Subcutaneous adipose tissue (tissue), 4 donors: Measurements from ENCODE around the gene KSR2. TPM values are rescaled to one million over a fixed set of nuclear protein-coding genes. Genes with fewer than 3 reads are reported as not detected.

Experiments used
- CTCF ChIP-seq: fragments of 450-650 bp; IDR thresholded peaks from one replicate; pipeline ENCODE4 v1.5.1; 2016; ENCODE audit warnings: low read depth, mild to moderate bottlenecking, control low read depth, antibody characterized with exemption, moderate library complexity
- total RNA-seq, 4 donors: library from RNA; depleted of rRNA; stranded (reverse); fragments of >200 nt; gene quantifications; one replicate each; pipeline ENCODE4 v1.1.0, GENCODE V29; 2016

The KSR2 gene
- total RNA-seq, 4 donors from 2014 or later: under 0.01 TPM; not detected in 1

DNA sequence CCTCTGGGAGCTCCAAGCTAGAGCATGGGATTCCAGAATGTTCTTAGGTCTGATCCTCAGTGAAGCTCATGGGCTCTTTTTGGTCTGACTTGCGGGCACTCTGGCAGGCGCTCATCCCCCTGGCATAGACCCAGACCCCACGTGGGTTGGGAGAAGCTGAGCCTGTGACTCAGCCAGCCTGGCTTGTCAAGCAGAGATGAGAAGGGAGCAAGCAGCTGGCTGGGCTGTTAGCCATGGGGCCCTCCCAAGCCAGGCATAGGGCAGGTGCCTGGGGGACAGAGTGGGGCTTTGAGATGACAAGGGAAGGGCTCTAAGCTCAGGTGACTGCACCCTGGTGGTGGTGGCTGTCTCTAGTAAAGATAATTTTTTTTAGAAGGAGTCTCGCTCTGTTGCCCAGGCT lies 527.0 kb downstream of the KSR2 start:
- TF ChIP-seq CTCF: no peak

DNA sequence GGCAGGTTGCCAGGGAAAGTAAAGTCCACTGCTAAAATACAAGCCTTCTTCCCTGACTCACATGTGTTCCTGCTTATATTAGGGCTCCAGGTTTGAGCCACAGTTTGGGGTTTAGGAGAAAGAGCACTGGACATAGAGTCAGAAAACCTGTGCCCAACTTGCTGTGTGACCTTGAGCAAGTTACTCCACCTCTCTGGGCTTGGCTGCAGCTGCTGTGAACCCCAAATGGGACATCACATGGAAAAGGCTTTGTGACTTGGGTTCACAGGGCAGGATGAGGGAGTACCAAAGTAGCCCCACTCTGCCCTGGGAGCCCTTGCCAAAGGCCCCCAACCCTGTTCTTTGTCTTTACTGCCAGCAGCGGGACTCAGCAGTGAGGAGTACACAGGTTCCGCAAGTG lies 528.4 kb downstream of the KSR2 start:
- TF ChIP-seq CTCF: no peak

DNA sequence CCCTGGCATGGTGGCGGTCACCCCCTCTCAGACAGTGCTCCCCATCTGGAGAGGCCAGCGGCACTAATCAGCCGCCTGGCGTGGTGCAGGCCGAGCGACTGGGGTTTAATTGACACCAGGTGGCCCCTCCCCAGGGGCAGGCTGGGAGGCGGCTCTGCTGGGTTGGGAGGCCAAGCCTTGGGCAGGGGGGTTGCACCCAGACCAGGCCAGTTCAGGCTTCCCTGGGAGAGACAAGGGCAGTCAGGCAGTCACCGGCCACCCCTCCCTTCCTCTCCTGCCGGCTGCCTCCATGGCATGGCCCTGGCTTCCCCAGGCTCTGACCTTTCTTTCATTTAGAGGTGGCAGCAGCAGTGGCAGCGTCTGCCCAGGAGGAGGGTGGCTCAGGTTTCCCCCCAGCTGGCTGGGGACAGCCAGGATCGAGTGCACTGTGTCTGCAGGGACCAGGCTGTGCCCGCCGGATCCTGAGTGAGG lies 529.2 kb downstream of the KSR2 start:
- TF ChIP-seq CTCF: no peak

DNA sequence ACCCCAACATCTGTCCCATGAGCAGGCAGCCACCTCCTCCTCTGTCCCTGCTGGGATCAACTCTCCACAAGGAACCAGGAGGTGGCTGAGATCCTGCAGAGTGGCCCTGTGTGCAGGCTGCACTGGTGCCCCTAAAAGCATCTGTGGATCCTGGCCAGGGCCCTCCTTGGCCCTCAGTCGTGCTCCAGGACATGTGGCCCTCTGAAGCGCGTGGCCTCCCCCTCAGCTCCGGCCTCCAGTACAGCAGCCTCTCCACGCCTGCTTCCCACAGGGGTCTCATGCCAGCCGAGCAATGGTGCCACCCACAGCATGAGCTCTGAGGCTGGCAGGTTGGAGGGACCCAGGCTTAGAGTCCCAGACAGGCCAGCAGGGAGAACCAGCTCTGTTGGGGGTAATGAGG lies 530.0 kb downstream of the KSR2 start:
- no peak for TF ChIP-seq CTCF

DNA sequence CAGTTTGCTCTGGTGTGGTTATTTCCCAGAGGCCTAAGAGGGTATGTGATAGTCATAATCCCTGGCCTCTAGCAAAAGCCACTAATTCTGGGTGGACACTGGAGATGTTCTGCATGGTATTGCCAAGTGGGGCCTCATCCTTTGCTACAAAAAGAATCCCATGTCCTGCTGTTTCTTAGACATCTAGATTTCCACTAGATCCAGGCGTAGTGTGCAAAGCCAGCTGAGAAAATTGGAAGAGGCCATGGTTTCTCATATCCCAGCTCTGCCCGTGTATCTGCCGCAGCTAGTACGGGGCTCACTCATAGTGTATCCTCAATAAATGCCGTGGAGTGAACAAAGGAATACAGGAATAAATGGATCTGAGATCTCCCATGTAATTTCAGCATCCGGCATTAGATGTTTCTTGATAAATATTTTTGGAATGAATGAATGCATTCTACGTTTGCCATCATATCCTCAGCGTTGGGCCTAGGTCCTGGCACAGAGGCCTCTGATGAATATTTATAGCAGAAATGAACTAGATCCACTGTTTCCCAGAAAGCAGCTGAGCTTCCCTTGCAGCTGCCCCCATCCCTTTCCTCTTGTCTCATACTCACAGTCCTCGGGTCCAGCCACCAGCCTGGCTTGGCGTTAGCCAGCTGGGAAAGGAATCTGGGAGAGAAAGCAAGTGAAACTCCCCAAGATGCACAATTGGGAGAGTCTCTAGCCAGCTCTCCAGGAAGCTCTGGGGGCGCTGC lies 531.1 kb downstream of the KSR2 start:
- no peak for TF ChIP-seq CTCF

GRCh38 chr12:117433878-117434277 lies 534.9 kb downstream of the KSR2 start:
- no peak for TF ChIP-seq CTCF

DNA sequence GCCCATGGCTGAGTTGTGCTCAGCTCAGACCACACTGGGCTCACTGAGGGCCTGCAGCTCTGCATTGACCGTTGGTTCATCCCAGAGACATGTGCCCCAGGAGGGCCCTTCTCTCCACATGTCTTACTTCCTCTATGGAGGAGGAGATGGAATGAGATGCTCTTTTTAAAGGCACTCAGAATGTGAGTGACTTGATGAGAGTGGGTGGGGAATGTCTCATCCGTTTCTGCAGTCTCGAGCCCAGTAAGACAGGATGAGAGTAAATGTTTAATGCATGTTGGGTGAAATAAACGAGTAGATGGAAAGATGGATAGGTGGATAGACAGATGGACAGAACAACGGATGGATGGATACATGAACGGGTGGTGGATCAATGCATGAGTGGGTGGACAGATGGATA lies 538.5 kb downstream of the KSR2 start:
- no peak for TF ChIP-seq CTCF
